HG03521 (cell line): ENCODE results near the gene CUL2.
"Not testable (repeated sequence)": the region's sequence is repeated elsewhere in the genome, so short reads cannot be mapped to it uniquely, and the experiment has no call there.

Source experiments
- ATAC-seq: cut with Tn5 transposase; IDR thresholded peaks from one replicate; pipeline ENCODE4 v1.9.1; 2021; ENCODE audit warnings: mild to moderate bottlenecking, moderate library complexity; ENCODE audit not compliant: unreplicated experiment

CUL2 gene

DNA sequence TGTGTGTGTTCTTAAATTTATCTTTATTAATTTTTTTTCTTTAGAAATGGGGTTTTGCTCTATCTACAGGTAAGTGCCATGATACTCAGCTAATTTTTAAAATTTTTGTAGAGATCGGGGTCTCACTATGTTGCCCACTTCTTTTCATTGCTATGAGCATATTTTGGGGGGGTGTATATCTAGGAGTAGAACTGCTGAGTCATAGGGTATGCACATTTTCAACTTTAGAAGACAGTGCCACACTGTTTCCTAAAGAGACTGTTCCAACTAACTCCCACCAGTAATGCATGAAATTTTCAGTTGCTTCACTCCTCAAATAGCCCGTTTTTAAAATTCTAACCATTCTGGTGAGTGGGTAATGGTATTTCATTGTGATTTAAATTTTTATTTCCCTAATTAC lies 108.3 kb downstream of the CUL2 start:
- ATAC-seq: no peak

DNA sequence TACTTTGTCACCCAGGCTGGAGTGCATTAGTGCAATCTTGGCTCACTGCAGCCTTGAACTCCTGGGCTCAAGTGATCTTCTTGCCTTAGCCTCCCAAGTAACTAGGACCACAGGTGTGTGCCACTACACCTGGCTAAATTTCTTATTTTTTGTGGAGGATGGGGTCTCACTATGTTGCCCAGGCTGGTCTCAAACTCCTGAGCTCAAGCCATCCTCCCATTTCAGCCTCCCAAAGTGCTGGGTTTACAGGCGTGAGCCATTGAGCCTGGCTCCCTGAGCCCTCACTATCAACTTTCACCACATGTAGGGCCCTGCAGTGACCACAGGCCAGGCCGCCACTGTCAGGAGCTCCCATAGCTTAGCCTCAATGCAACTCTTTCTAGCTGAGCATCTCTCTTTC lies 110.2 kb downstream of the CUL2 start:
- no peak for ATAC-seq

DNA sequence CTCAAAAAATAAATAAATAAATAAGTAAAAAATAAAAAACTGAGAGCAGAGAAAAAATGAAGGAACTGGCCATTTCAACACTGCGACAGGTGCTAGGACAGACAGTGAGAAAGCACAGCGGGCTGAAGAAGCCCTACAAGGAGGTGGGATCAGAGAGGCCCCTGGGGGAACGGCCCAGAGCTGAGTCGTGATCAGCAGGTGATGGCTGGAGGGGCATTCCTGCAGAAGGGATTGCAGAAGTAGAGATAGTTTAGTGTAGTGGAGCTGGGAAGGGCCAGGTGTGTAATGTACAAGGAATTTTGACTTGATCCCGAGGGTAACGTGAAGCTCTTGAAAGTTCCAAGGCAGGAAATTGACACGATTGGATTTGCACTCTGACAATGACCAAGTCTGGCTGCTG lies 112.1 kb downstream of the CUL2 start:
- no peak for ATAC-seq

GRCh38 chr10:34976380-34976910 lies 113.7 kb downstream of the CUL2 start:
- not testable (repeated sequence) for ATAC-seq

GRCh38 chr10:34974364-34975065 lies 115.6 kb downstream of the CUL2 start:
- ATAC-seq: not testable (repeated sequence)

GRCh38 chr10:34973757-34974156 lies 116.4 kb downstream of the CUL2 start:
- not testable (repeated sequence) for ATAC-seq

- not testable (repeated sequence) for ATAC-seq
These were observed 117.0 kb downstream of the CUL2 start for GRCh38 chr10:34973121-34973520.

- not testable (repeated sequence) for ATAC-seq
These were observed 117.5 kb downstream of the CUL2 start for GRCh38 chr10:34972591-34972990.

DNA sequence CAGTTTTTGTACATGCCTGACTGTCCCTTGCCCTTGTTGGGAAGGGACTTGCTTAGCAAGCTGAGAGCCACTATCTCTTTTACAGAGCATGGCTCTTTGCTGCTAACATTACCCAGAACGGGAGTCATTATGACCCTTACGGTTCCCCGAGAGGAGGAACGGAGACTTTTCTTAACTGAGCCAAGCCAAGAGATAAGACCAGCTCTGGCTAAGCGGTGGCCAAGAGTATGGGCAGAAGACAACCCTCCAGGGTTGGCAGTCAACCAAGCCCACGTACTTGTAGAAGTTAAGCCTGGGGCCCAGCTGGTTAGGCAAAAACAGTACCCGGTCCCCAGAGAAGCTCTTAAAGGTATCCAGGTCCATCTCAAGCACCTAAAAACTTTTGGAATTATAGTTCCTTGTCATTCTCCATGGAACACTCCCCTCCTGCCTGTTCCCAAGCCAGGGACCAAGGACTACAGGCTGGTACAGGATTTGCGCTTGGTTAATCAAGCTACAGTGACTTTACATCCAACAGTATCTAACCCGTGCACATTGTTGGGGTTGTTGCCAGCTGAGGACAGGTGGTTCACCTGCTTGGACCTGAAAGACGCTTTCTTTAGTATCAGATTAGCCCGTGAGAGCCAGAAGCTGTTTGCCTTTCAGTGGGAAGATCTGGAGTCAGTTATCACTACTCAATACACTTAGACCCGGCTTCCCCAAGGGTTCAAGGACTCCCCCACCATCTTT lies 118.4 kb downstream of the CUL2 start:
- not testable (repeated sequence) for ATAC-seq

DNA sequence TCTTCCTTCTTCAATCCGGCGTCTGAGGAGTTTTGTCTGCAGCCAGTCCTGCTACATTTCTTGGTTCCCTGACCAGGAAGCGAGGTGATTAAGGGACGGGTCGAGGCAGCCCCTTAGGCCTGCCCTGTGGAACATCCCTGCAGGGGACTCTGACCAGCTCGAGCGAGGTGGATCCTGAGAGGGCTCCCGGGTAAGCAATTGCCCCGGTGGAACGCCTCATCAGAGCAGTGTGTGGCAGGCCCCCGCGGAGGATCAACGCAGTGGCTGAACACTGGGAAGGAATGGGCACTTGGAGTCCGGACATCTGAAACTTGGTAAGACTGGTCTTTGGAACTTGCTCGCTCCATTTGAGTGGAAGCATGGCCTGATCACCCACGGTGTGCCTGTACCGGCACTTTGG lies 121.0 kb downstream of the CUL2 start:
- ATAC-seq: no peak

DNA sequence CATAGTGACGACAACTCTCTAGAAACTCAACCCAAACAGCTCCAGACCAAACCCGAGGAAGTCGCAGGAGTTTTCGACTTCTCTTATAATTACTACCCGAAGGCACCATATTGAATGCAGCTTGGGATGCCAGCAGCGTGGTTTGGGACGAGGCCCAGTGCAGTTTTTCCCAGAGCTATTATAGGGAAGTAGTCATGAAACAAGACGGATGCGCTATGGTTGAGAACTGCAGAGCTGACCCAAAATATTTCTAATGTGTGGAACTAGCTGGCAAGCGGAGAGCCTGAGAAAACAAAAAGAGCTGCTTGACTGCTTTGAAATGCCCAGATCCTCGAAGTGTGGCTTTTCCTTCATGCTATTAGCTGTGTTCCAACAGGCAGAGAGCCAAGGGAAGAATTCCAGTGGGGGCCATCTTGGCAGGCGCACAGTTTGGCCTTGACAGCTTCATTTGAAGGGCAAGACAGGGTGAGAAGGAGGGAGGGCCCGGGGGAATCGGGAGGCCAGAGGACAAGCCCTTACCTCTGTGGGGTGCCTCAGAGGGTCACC lies 122.7 kb downstream of the CUL2 start:
- no peak for ATAC-seq

GRCh38 chr10:34966451-34966850 lies 123.7 kb downstream of the CUL2 start:
- no peak for ATAC-seq

DNA sequence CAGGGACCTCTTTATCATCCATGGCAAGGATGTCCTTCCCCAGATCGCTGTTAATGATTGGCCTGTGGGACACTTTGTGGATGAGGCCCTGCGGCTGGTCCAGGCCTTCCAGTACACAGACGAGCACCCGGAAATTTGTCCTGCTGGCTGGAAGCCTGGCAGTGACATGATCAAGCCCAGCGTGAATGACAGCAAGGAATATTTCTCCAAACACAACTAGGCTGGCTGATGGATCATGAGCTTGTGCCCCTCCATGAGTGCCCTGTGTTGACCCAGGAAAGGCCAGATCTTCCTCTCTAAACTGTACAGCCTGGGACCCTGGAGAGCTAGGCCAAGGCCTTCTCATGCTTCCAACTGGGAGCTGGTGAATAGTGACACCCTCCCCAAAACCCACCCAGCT lies 124.1 kb downstream of the CUL2 start:
- ATAC-seq: no peak

- no peak for ATAC-seq
These were observed 125.9 kb downstream of the CUL2 start for GRCh38 chr10:34964166-34964800.

GRCh38 chr10:34962866-34963265 lies 127.3 kb downstream of the CUL2 start:
- ATAC-seq: no peak

DNA sequence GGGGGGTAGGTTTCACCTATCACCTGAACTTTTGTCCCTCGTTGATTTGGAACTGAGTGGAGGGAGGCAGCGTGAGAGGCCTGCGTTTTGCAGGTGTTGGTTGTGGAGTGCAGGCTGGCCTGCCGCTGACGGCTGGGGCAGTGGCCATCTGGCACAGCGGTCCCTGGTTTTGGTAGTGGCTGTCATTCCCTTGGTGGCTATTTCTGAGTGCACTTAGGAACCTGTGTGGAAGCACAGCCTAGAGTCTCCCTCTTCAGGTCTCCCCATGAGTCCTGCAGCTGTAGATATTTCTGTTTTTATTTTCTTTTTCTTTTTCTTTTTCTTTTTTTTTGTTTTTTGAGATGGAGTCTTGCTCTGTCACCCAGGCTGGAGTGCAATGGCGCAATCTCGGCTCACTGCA lies 129.2 kb downstream of the CUL2 start:
- no peak for ATAC-seq

GRCh38 chr10:34959786-34960185 lies 130.4 kb downstream of the CUL2 start:
- ATAC-seq: no peak

GRCh38 chr10:34959321-34959720 lies 130.8 kb downstream of the CUL2 start:
- ATAC-seq: no peak
